IMR-90 (cell line): Measurements from ENCODE around the gene SEMA4D. TPM values are rescaled to one million over a fixed set of nuclear protein-coding genes. Genes with fewer than 3 reads are reported as not detected.

Experiments used
- ATAC-seq: fragments of 200-7000 bp; cut with Tn5 transposase; 2 replicates; pipeline ENCODE4 v1.9.1; 2020; ENCODE audit warnings: low read depth, mild to moderate bottlenecking, moderate library complexity
- BruUV-seq: library from RNA; stranded (reverse); fragments of 400-500 nt; replicated peaks from 2 replicates; lab custom pipeline; 2021; lab: Mats Ljungman, UMichigan
- CTCF ChIA-PET: fragments of 300-600 bp; formaldehyde crosslinking; extraction: SDS; loops from one replicate; lab custom pipeline; 2021; ENCODE audit warnings: antibody characterized with exemption; lab: Yijun Ruan, JAX
- POLR2A ChIA-PET: fragments of 300-600 bp; sonication (Branson Sonifier 250); formaldehyde crosslinking; loops from one replicate; lab custom pipeline; 2022; ENCODE audit warnings: antibody characterized with exemption; ENCODE audit not compliant: unreplicated experiment; lab: Charles Lee
- DNase-seq: peaks from one replicate; pipeline ENCODE4 v3.0.0; 2013
- H2AFZ ChIP-seq: replicated peaks from 2 replicates; pipeline ENCODE3; 2013; ENCODE audit warnings: low read length, mild to moderate bottlenecking; ENCODE audit not compliant: poor library complexity
- H2AK5ac ChIP-seq: 2 replicates; pipeline ENCODE4 v1.6.1; 2013; ENCODE audit warnings: low read depth, low read length, inconsistent platforms
- H2AK9ac ChIP-seq: replicated peaks from 2 replicates; pipeline ENCODE3; 2013; ENCODE audit warnings: mild to moderate bottlenecking, low read depth, low read length, moderate library complexity; ENCODE audit not compliant: poor library complexity
- H2BK120ac ChIP-seq: 2 replicates; pipeline ENCODE4 v1.6.1; 2013; ENCODE audit warnings: low read depth, low read length, inconsistent platforms
- H2BK15ac ChIP-seq: 3 replicates; pipeline ENCODE4 v1.6.1; 2013; ENCODE audit warnings: low read depth, low read length, inconsistent platforms
- H2BK20ac ChIP-seq: 2 replicates; pipeline ENCODE4 v1.6.1; 2013; ENCODE audit warnings: low read depth, mild to moderate bottlenecking, inconsistent platforms, low read length, moderate library complexity
- H2BK5ac ChIP-seq: 2 replicates; pipeline ENCODE4 v1.6.1; 2013; ENCODE audit warnings: mild to moderate bottlenecking, low read depth, low read length, inconsistent platforms; ENCODE audit not compliant: poor library complexity, severe bottlenecking
- H3K14ac ChIP-seq: replicated peaks from 2 replicates; pipeline ENCODE4 v1.6.1; 2013; ENCODE audit warnings: low read depth, low read length, inconsistent platforms
- H3K18ac ChIP-seq: 2 replicates; pipeline ENCODE4 v1.6.1; 2013; ENCODE audit warnings: low read depth, low read length, control low read depth
- H3K23ac ChIP-seq: 2 replicates; pipeline ENCODE4 v1.6.1; 2013; ENCODE audit warnings: low read depth, low read length, inconsistent platforms
- H3K27ac ChIP-seq: 2 replicates; pipeline ENCODE4 v1.5.1; 2013; ENCODE audit warnings: mild to moderate bottlenecking, control low read depth, low read length; ENCODE audit not compliant: insufficient read depth
- H3K27me3 ChIP-seq: 2 replicates; pipeline ENCODE4 v1.6.1; 2013; ENCODE audit warnings: low read length; ENCODE audit not compliant: control insufficient read depth, insufficient read depth
- H3K36me3 ChIP-seq: 2 replicates; pipeline ENCODE4 v1.6.1; 2013; ENCODE audit warnings: low read length, mixed read lengths; ENCODE audit not compliant: control insufficient read depth, insufficient read depth
- H3K4ac ChIP-seq: 2 replicates; pipeline ENCODE4 v1.6.1; 2013; ENCODE audit warnings: low read depth, low read length, inconsistent platforms
- H3K4me1 ChIP-seq: 2 replicates; pipeline ENCODE4 v1.6.1; 2013; ENCODE audit warnings: low read length, mixed read lengths; ENCODE audit not compliant: control insufficient read depth, insufficient read depth
- H3K4me2 ChIP-seq: 2 replicates; pipeline ENCODE4 v1.6.1; 2013; ENCODE audit warnings: low read depth, mild to moderate bottlenecking, control low read depth, low read length, moderate library complexity
- H3K4me3 ChIP-seq: 2 replicates; pipeline ENCODE4 v1.5.1; 2013; ENCODE audit warnings: low read depth, mild to moderate bottlenecking, control low read depth, low read length, moderate library complexity; ENCODE audit not compliant: insufficient read depth
- H3K56ac ChIP-seq: 2 replicates; pipeline ENCODE4 v1.6.1; 2013; ENCODE audit warnings: low read length, inconsistent platforms; ENCODE audit not compliant: insufficient read depth; ENCODE audit errors: extremely low read depth
- H3K79me1 ChIP-seq, 2 experiments: 2 replicates each; pipeline ENCODE4 v1.6.1; 2013; ENCODE audit warnings: low read length in 2 of 2, inconsistent platforms in 1 of 2, low read depth in 1 of 2
- H3K9ac ChIP-seq: 2 replicates; pipeline ENCODE4 v1.6.1; 2013; ENCODE audit warnings: low read depth, low read length, control low read depth
- H3K9me1 ChIP-seq: 2 replicates; pipeline ENCODE4 v1.6.1; 2013; ENCODE audit warnings: low read length, inconsistent platforms; ENCODE audit not compliant: insufficient read depth
- H3K9me3 ChIP-seq: 2 replicates; pipeline ENCODE4 v1.6.1; 2013; ENCODE audit warnings: low read length; ENCODE audit not compliant: control insufficient read depth, insufficient read depth
- H4K20me1 ChIP-seq: 2 replicates; pipeline ENCODE4 v1.6.1; 2013; ENCODE audit warnings: low read length, inconsistent platforms; ENCODE audit not compliant: insufficient read depth
- H4K5ac ChIP-seq: 2 replicates; pipeline ENCODE4 v1.6.1; 2013; ENCODE audit warnings: mild to moderate bottlenecking, low read depth, low read length, control low read depth
- H4K8ac ChIP-seq, 2 experiments: 2 replicates each; pipeline ENCODE4 v1.6.1; 2013; ENCODE audit warnings: low read depth in 2 of 2, low read length in 2 of 2, control low read depth in 1 of 2, inconsistent platforms in 1 of 2
- H4K91ac ChIP-seq: 2 replicates; pipeline ENCODE4 v1.6.1; 2013; ENCODE audit warnings: low read depth, low read length, inconsistent platforms; ENCODE audit not compliant: insufficient read depth
- CEBPB ChIP-seq: IDR thresholded peaks from 2 replicates; pipeline ENCODE4 v1.6.1; 2012; ENCODE audit warnings: low read depth, low read length, improper control_type of control experiment
- FOS ChIP-seq: fragments of 150-350 bp; IDR thresholded peaks from 2 replicates; pipeline ENCODE4 v1.6.1; 2016; ENCODE audit warnings: low read depth, low read length
- WGBS, 2 experiments: methylation state at CpG; one replicate each; pipeline versions ENCODE4 v1.1.5 to v1.1.7; 2013; ENCODE audit warnings: missing lambda C conversion rate in 2 of 2; ENCODE audit not compliant: insufficient read length in 1 of 2; ENCODE audit errors: extremely low coverage in 2 of 2; 5-methylcytosine and 5-hydroxymethylcytosine counted together
- dilution Hi-C: fragments of 300-500 bp; cut with HindIII; formaldehyde crosslinking; loops from one replicate; pipeline ENCODE4 v1.14.3; 2018; ENCODE audit warnings: low sequenced_read_pairs; ENCODE audit not compliant: unreplicated experiment
- in situ Hi-C: fragments of 300-500 bp; cut with MboI; formaldehyde crosslinking; loops from 3 replicates; pipeline ENCODE4 v1.14.3; 2019; ENCODE audit warnings: low sequenced_read_pairs, inconsistent platforms, mixed read lengths
- intact Hi-C: fragments of 100-400 bp; cut with micrococcal nuclease; formaldehyde crosslinking; loops from 2 replicates; pipeline ENCODE4 v1.10.0; 2022
- polyA plus RNA-seq, 3 experiments: library from polyadenylated mRNA; depleted of rRNA; stranded (reverse); fragments of >200 nt; gene quantifications; 2 replicates each; pipeline ENCODE4 v1.2.3, GENCODE V29; 2012; ENCODE audit warnings: low replicate concordance in 1 of 3
- total RNA-seq: library from RNA; depleted of rRNA; stranded (reverse); fragments of >200 nt; gene quantifications from 2 replicates; pipeline ENCODE4 v1.2.3, GENCODE V29; 2012

The SEMA4D gene
- total and polyA plus RNA-seq, 2 of the 4 experiments (the other 2 are of a cell fraction), result 0.90 to 1.5 TPM

GRCh38 chr9:89519366-89519805 is 21.5 kb upstream of the SEMA4D start:
- POLR2A ChIA-PET, result no interaction called here
- in situ Hi-C loops, result no loop called here
- H3K27ac ChIP-seq, result no peak overlapping the region

More at GRCh38 chr9:89519366-89519805, 21.5 kb upstream of the SEMA4D start:
- no peak overlapping the region for H3K9ac ChIP-seq
- dilution Hi-C loops (no loop called here), intact Hi-C loops (no loop called here)
- no peak overlapping the region for H2AK5ac ChIP-seq
- 100% methylated on average over 1 of the region's 3 CpGs; no CpG with 5 or more reads in 1 of the 2 experiments for whole genome bisulfite sequencing, 2 experiments
- H3K4me1 ChIP-seq, result peaks cover 4% of the 10 kb centered on the region; the same call in 1 of the 2 replicates
- CTCF ChIA-PET, result no interaction called here
- H3K18ac ChIP-seq, result no peak overlapping the region
- no peaks in the 10 kb centered on the region for H3K9me1 ChIP-seq
- no peak overlapping the region for H3K4ac ChIP-seq
- H3K79me1 ChIP-seq, result no peaks in the 10 kb centered on the region
- no peak overlapping the region for H2BK120ac ChIP-seq
- H2BK20ac ChIP-seq, result no peak overlapping the region
- H3K56ac ChIP-seq, result no peak overlapping the region
- H4K8ac ChIP-seq, result no peak overlapping the region
- no peak overlapping the region for H4K91ac ChIP-seq
- no peak overlapping the region for H4K5ac ChIP-seq
- no TSS peak for BruUV-seq
- H2BK15ac ChIP-seq, result no peak overlapping the region
- no peak overlapping the region for H2AFZ ChIP-seq
- DNase-seq, result peak; percentile 42
- H3K23ac ChIP-seq, result no peak overlapping the region
- H3K14ac ChIP-seq, result no peak overlapping the region
- H3K9me3 ChIP-seq, result no peaks in the 10 kb centered on the region
- no peak overlapping the region for H2BK5ac ChIP-seq
- H3K4me2 ChIP-seq, result no peak overlapping the region
- ATAC-seq, result peak; percentile 53
- H3K4me3 ChIP-seq, result no peak overlapping the region
- no peaks in the 10 kb centered on the region; the same call in 1 of the 2 replicates for H4K20me1 ChIP-seq
- H3K36me3 ChIP-seq, result no peaks in the 10 kb centered on the region
- TF ChIP-seq FOS (no peak), CEBPB (peak; percentile 35; the same call in 1 of the 2 replicates)
- peaks cover 3% of the 10 kb centered on the region; the same call in 1 of the 2 replicates for H3K27me3 ChIP-seq
- H2AK9ac ChIP-seq, result no peak overlapping the region
